HepG2 (cell line): ENCODE measurements around the gene SLC4A2. TPM values are rescaled to one million over a fixed set of nuclear protein-coding genes. Genes with fewer than 3 reads are reported as not detected.

Experiments used
- ARID3A ChIP-seq: IDR thresholded peaks from 2 replicates; pipeline ENCODE4 v1.6.1; 2012; ENCODE audit warnings: low read depth, low read length, improper control_type of control experiment
- ATF5 ChIP-seq: sonication (generic); formaldehyde crosslinking; IDR thresholded peaks from 2 replicates; pipeline ENCODE4 v1.4.0; 2020; ENCODE audit warnings: mild to moderate bottlenecking, low read depth, missing genetic modification reagents
- DMTF1 ChIP-seq: sonication (generic); formaldehyde crosslinking; IDR thresholded peaks from 2 replicates; pipeline ENCODE4 v1.4.0; 2020; ENCODE audit warnings: mild to moderate bottlenecking, missing genetic modification reagents
- EEA1 ChIP-seq: sonication (generic); formaldehyde crosslinking; IDR thresholded peaks from 2 replicates; pipeline ENCODE4 v1.5.1; 2020; ENCODE audit warnings: mild to moderate bottlenecking, missing genetic modification reagents, borderline replicate concordance
- FOXA1 ChIP-seq, 2 experiments: fragments of 450-650 bp in 1 of 2; sonication (generic) in 1 of 2; formaldehyde crosslinking in 1 of 2; IDR thresholded peaks; 2 replicates each; pipeline versions ENCODE4 v1.4.0 to v1.6.1; 2016 to 2020; ENCODE audit warnings: missing genetic modification reagents in 1 of 2
- GATAD2A ChIP-seq: IDR thresholded peaks from 2 replicates; pipeline ENCODE4 v1.6.1; 2016
- HNF1B ChIP-seq: sonication (generic); formaldehyde crosslinking; IDR thresholded peaks from 2 replicates; pipeline ENCODE4 v1.5.1; 2020; ENCODE audit warnings: mild to moderate bottlenecking, moderate library complexity, missing genetic modification reagents
- HNF4A ChIP-seq: sonication (generic); formaldehyde crosslinking; IDR thresholded peaks from 2 replicates; pipeline ENCODE4 v1.4.0; 2020; ENCODE audit warnings: missing genetic modification reagents
- KDM6A ChIP-seq: IDR thresholded peaks from 2 replicates; pipeline ENCODE4 v1.6.1; 2016; ENCODE audit warnings: low read depth
- NFIB ChIP-seq: sonication (generic); formaldehyde crosslinking; IDR thresholded peaks from 2 replicates; pipeline ENCODE4 v1.9.0; 2021; ENCODE audit warnings: missing genetic modification reagents, mild to moderate bottlenecking, borderline replicate concordance
- PHB2 ChIP-seq: fragments of 450-650 bp; IDR thresholded peaks from 2 replicates; pipeline ENCODE4 v1.6.1; 2018; ENCODE audit not compliant: partially characterized antibody
- PLRG1 ChIP-seq: fragments of 450-650 bp; conservative IDR thresholded peaks from 2 replicates; pipeline ENCODE4 v1.6.1; 2016
- RARA ChIP-seq: IDR thresholded peaks from 2 replicates; pipeline ENCODE4 v1.6.1; 2016; ENCODE audit warnings: missing genetic modification reagents, missing compliant biosample characterization
- SALL1 ChIP-seq: sonication (generic); formaldehyde crosslinking; IDR thresholded peaks from 2 replicates; pipeline ENCODE4 v1.8.0; 2022; ENCODE audit warnings: mild to moderate bottlenecking, missing genetic modification reagents
- SMARCE1 ChIP-seq: fragments of 450-650 bp; IDR thresholded peaks from 2 replicates; pipeline ENCODE4 v1.6.1; 2017; ENCODE audit warnings: borderline replicate concordance
- SNRNP70 ChIP-seq: fragments of 200-400 bp; formaldehyde crosslinking; IDR thresholded peaks from 2 replicates; pipeline ENCODE4 v1.6.1; 2017; ENCODE audit warnings: mild to moderate bottlenecking, low read depth, low read length, moderate library complexity
- TCF7L2 ChIP-seq: IDR thresholded peaks from 2 replicates; pipeline ENCODE4 v1.6.1; 2011; ENCODE audit warnings: mild to moderate bottlenecking, low read depth, low read length, moderate library complexity
- TFDP1 ChIP-seq: IDR thresholded peaks from 2 replicates; pipeline ENCODE4 v1.6.1; 2016; ENCODE audit warnings: missing compliant biosample characterization, missing genetic modification reagents, borderline replicate concordance
- THAP11 ChIP-seq: IDR thresholded peaks from 2 replicates; pipeline ENCODE4 v1.6.1; 2016; ENCODE audit warnings: missing biosample characterization, missing genetic modification reagents
- ZNF143 ChIP-seq: sonication (generic); formaldehyde crosslinking; IDR thresholded peaks from 2 replicates; pipeline ENCODE4 v1.4.0; 2020; ENCODE audit warnings: missing genetic modification reagents
- ZNF446 ChIP-seq: sonication (generic); formaldehyde crosslinking; IDR thresholded peaks from 2 replicates; pipeline ENCODE4 v1.5.0; 2020; ENCODE audit warnings: mild to moderate bottlenecking, missing genetic modification reagents
- ZNF703 ChIP-seq: sonication (generic); formaldehyde crosslinking; IDR thresholded peaks from 2 replicates; pipeline ENCODE4 v1.5.1; 2020; ENCODE audit warnings: missing genetic modification reagents, mild to moderate bottlenecking, moderate library complexity, borderline replicate concordance
- ZSCAN22 ChIP-seq: sonication (generic); formaldehyde crosslinking; IDR thresholded peaks from 2 replicates; pipeline ENCODE4 v1.4.0; 2020; ENCODE audit warnings: mild to moderate bottlenecking, missing genetic modification reagents
- polyA plus RNA-seq, 8 experiments: library from polyadenylated mRNA; depleted of rRNA in 3 of 8; stranded (reverse) in 7 of 8; unstranded in 1 of 8; fragments of >200 nt; fragmentation: Illumina TruSeq in 4 of 8; extraction: Trizol in 4 of 8; gene quantifications; 2 replicates each; pipeline versions ENCODE4 v1.2.1 to v1.2.3, GENCODE V29; 2011 to 2016; ENCODE audit warnings: low read depth in 4 of 8, missing spikeins in 1 of 8, mixed read lengths in 1 of 8; ENCODE audit not compliant: insufficient read depth in 1 of 8
- total RNA-seq, 5 experiments: library from RNA; depleted of rRNA; stranded (reverse); fragments of >200 nt; fragmentation: Illumina TruSeq; extraction: Trizol; gene quantifications; 2 replicates each; pipeline ENCODE4 v1.2.3, GENCODE V29; 2016; ENCODE audit warnings: low read depth in 1 of 5

Gene SLC4A2
- total and polyA plus RNA-seq, 2 of the 13 experiments (the other 11 are each of a cell fraction or from before 2014, with no cell fraction given) = 51.9 to 73.4 TPM

GRCh38 chr7:151010307-151011096 lies 48.9 kb upstream of the SLC4A2 start (continued):
- TF ChIP-seq THAP11 (CRISPR knock-in tag) (0 out of 2 replicates have a peak, but pooled peaks have one; percentile 13), DMTF1 (no peak), HNF4A (CRISPR knock-in tag) (no peak), ARID3A (no peak), PHB2 (no peak), HNF1B (CRISPR knock-in tag) (no peak), ZNF446 (CRISPR knock-in tag) (no peak), ZSCAN22 (CRISPR knock-in tag) (no peak), PLRG1 (no peak), GATAD2A (CRISPR knock-in tag) (no peak), KDM6A (CRISPR knock-in tag) (no peak), RARA (no peak), SNRNP70 (no peak), ATF5 (no peak), SMARCE1 (no peak), EEA1 (no peak), TCF7L2 (no peak), ZNF143 (CRISPR knock-in tag) (0 out of 2 replicates have a peak, but pooled peaks have one; percentile 30), ZNF703 (CRISPR knock-in tag) (no peak), NFIB (CRISPR knock-in tag) (no peak), TFDP1 (CRISPR knock-in tag) (no peak), FOXA1 (IDR thresholded peaks at IDR 0.05) (no peak), FOXA1 (CRISPR knock-in tag; IDR thresholded peaks at IDR 0.05) (no peak), SALL1 (peak; percentile 60)
